Mucosa of rectum (tissue), 2 donors: ENCODE measurements around the gene NCK2.

Experiments used
- H3K27ac ChIP-seq, 2 donors: one replicate each; pipeline ENCODE4 v1.7.0; 2013; ENCODE audit warnings: inconsistent platforms in 2 of 2, low read depth in 2 of 2, low read length in 2 of 2
- H3K27me3 ChIP-seq, 2 donors: one replicate each; pipeline ENCODE4 v1.7.0; 2013; ENCODE audit warnings: low read length in 2 of 2; ENCODE audit not compliant: control insufficient read depth in 2 of 2, insufficient read depth in 2 of 2
- H3K36me3 ChIP-seq, 2 donors: one replicate each; pipeline ENCODE4 v1.7.0; 2013; ENCODE audit warnings: low read length in 2 of 2; ENCODE audit not compliant: control insufficient read depth in 2 of 2, insufficient read depth in 2 of 2
- H3K4me1 ChIP-seq, 2 donors: one replicate each; pipeline ENCODE4 v1.7.0; 2013; ENCODE audit warnings: low read length in 2 of 2, mild to moderate bottlenecking in 1 of 2; ENCODE audit not compliant: control insufficient read depth in 2 of 2, insufficient read depth in 2 of 2
- H3K4me3 ChIP-seq, 2 donors: one replicate each; pipeline ENCODE4 v1.7.0; 2013; ENCODE audit warnings: low read length in 2 of 2
- H3K9ac ChIP-seq, 2 donors: one replicate each; pipeline ENCODE4 v1.7.0; 2013; ENCODE audit warnings: low read length in 2 of 2, low read depth in 1 of 2, mild to moderate bottlenecking in 1 of 2
- H3K9me3 ChIP-seq, 2 donors: one replicate each; pipeline ENCODE4 v1.7.0; 2013; ENCODE audit warnings: low read length in 2 of 2; ENCODE audit not compliant: control insufficient read depth in 2 of 2
- donor health status: healthy.
- donor health status: Normal muscosa, but diverticular disease.

NCK2 gene

GRCh38 chr2:105865222-105865913 lies 120.7 kb downstream of the NCK2 start:
- Histone ChIP-seq H3K4me3 (no peak overlapping the region), H3K27ac (no peak overlapping the region), H3K9ac (no peak overlapping the region), H3K4me1 (no peaks in the 10 kb centered on the region), H3K36me3 (peaks cover 0 to 3% of the 10 kb centered on the region in 2 donors), H3K27me3 (no peaks in the 10 kb centered on the region), H3K9me3 (no peaks in the 10 kb centered on the region)

- Histone ChIP-seq H3K27me3 (no peaks in the 10 kb centered on the region), H3K4me3 (no peak overlapping the region), H3K9me3 (no peaks in the 10 kb centered on the region), H3K4me1 (no peaks in the 10 kb centered on the region), H3K9ac (no peak overlapping the region), H3K36me3 (peaks cover 0 to 3% of the 10 kb centered on the region in 2 donors), H3K27ac (no peak overlapping the region)
These were observed 121.8 kb downstream of the NCK2 start for GRCh38 chr2:105866216-105867185.

DNA sequence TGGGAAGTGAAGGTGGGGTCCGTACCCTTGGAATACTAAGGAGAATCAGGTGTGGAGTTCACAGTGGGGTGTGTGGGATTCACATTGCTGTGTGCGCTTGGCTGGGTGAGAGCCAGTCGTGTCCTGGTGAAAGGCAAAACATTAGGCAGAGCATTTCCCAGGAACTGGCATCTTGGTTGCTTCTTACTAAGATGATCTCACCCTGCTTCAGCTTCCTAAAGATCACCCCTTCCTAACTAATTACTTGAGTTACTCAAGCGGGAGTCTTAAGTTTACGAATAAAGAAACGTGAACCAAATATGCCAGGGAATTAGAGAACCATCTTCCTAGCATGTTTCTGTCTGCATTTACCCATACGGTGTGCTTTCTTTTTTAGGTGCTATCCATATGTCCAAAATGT lies 122.9 kb downstream of the NCK2 start:
- H3K36me3 ChIP-seq = peaks cover 0 to 3% of the 10 kb centered on the region in 2 donors
- no peaks in the 10 kb centered on the region for H3K4me1 ChIP-seq
- no peaks in the 10 kb centered on the region for H3K9me3 ChIP-seq
- H3K27ac ChIP-seq = no peak overlapping the region
- no peak overlapping the region for H3K4me3 ChIP-seq
- no peaks in the 10 kb centered on the region for H3K27me3 ChIP-seq
- H3K9ac ChIP-seq = no peak overlapping the region

- Histone ChIP-seq H3K9me3 (no peaks in the 10 kb centered on the region), H3K27me3 (no peaks in the 10 kb centered on the region), H3K4me3 (no peak overlapping the region), H3K9ac (no peak overlapping the region), H3K36me3 (peaks cover 0 to 3% of the 10 kb centered on the region in 2 donors), H3K27ac (no peak overlapping the region), H3K4me1 (no peaks in the 10 kb centered on the region)
These were observed 123.3 kb downstream of the NCK2 start for GRCh38 chr2:105868060-105868459.

GRCh38 chr2:105869341-105869740 lies 124.6 kb downstream of the NCK2 start:
- no peak overlapping the region for H3K9ac ChIP-seq
- no peak overlapping the region for H3K27ac ChIP-seq
- no peaks in the 10 kb centered on the region for H3K4me1 ChIP-seq
- no peaks in the 10 kb centered on the region for H3K27me3 ChIP-seq
- H3K9me3 ChIP-seq = no peaks in the 10 kb centered on the region
- no peak overlapping the region for H3K4me3 ChIP-seq
- H3K36me3 ChIP-seq = peaks cover 0 to 3% of the 10 kb centered on the region in 2 donors

GRCh38 chr2:105870062-105870461 lies 125.3 kb downstream of the NCK2 start:
- H3K4me1 ChIP-seq = peaks cover 0 to 2% of the 10 kb centered on the region in 2 donors
- H3K27me3 ChIP-seq = no peaks in the 10 kb centered on the region
- no peaks in the 10 kb centered on the region for H3K9me3 ChIP-seq
- no peak overlapping the region for H3K27ac ChIP-seq
- no peak overlapping the region for H3K4me3 ChIP-seq
- peaks cover 0 to 3% of the 10 kb centered on the region in 2 donors for H3K36me3 ChIP-seq
- H3K9ac ChIP-seq = no peak overlapping the region

- H3K4me1 ChIP-seq = peaks cover 0 to 5% of the 10 kb centered on the region in 2 donors
These were observed 126.1 kb downstream of the NCK2 start for GRCh38 chr2:105870858-105871257.

GRCh38 chr2:105872142-105872728 lies 127.5 kb downstream of the NCK2 start:
- no peak overlapping the region for H3K9ac ChIP-seq
- no peaks in the 10 kb centered on the region for H3K9me3 ChIP-seq
- H3K4me1 ChIP-seq = peaks cover 5 to 7% of the 10 kb centered on the region in 2 donors
- no peak overlapping the region for H3K4me3 ChIP-seq
- H3K27ac ChIP-seq = no peak overlapping the region
- H3K27me3 ChIP-seq = no peaks in the 10 kb centered on the region
- peaks cover 2 to 3% of the 10 kb centered on the region in 2 donors for H3K36me3 ChIP-seq

More at GRCh38 chr2:105870858-105871257, 126.1 kb downstream of the NCK2 start:
- no peaks in the 10 kb centered on the region for H3K27me3 ChIP-seq
- H3K27ac ChIP-seq = no peak overlapping the region
- no peaks in the 10 kb centered on the region for H3K9me3 ChIP-seq
- peaks cover 0 to 3% of the 10 kb centered on the region in 2 donors for H3K36me3 ChIP-seq
- no peak overlapping the region for H3K4me3 ChIP-seq
- H3K9ac ChIP-seq = no peak overlapping the region

- Histone ChIP-seq H3K4me3 (no peak overlapping the region), H3K4me1 (peaks cover 9 to 12% of the 10 kb centered on the region in 2 donors), H3K27ac (no peak overlapping the region), H3K9ac (no peak overlapping the region), H3K27me3 (no peaks in the 10 kb centered on the region), H3K9me3 (no peaks in the 10 kb centered on the region), H3K36me3 (peaks cover 2 to 3% of the 10 kb centered on the region in 2 donors)
These were observed 128.1 kb downstream of the NCK2 start for GRCh38 chr2:105872830-105873229.

DNA sequence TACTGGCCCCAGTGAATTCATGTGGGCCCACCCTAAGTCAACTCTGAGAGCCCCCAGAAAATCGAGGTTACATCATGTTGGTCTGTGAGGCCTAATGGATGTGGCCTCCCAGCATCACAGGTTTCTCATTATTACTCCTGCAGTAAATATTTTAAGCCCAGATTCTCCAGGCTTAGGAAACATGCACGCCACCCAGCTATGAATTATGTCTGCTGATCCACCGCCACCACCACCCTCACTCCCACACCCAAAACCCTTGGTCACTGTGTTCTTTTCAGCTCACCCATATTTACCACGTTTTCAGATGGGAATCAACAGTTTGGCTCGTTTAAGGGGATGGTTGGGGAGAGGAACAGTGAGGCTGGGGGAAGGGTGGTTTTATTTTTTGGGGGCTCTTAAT lies 128.6 kb downstream of the NCK2 start:
- H3K27ac ChIP-seq = no peak overlapping the region
- H3K9ac ChIP-seq = no peak overlapping the region
- peaks cover 2 to 3% of the 10 kb centered on the region in 2 donors for H3K36me3 ChIP-seq
- no peak overlapping the region for H3K4me3 ChIP-seq
- no peaks in the 10 kb centered on the region for H3K9me3 ChIP-seq
- H3K4me1 ChIP-seq = peaks cover 11 to 16% of the 10 kb centered on the region in 2 donors
- no peaks in the 10 kb centered on the region for H3K27me3 ChIP-seq
